Measurements from ENCODE around the gene NELFCD.
A peak's percentile ranks its signal among the peaks of the same experiment; 100 is the strongest.

The NELFCD gene

DNA sequence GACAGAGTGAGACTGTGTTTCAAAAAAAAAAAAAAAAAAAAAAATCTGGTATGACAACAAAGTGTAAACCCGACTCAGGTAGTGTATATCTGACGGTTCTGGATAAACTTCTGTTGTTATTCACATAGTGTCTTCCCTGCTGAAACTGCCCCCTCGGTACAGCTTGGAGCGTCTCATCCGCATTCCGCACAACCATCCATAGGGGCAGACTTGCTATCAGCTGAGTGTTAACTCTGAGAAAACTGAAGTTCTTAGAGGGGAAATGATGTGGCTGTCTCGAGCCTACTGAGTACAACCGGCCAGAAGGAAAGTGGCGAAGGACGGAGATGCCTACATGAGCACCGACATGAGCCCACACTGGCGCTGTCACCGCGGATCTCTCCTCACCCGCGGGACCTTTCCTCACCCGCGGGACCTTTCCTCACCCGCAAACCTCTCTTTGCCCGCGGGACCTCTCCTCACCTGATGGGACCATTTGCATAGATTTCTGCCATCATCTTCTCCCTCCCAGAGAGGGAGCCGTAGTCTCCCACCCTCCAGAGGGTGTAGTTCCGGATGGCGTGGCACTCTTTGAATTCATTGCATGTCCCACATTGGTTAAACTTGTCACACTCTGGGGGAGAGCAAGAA is 16.2 kb downstream of the NELFCD start:
- Histone ChIP-seq H3K27ac (ENCODE audit: low read length) (no peak overlapping the region), H3K9me3 (ENCODE audit: control insufficient read depth in 1 of 2, low read length in 2 of 2) (no peaks in the 10 kb centered on the region), H3K27me3 (ENCODE audit: low read depth, low read length) (no peaks in the 10 kb centered on the region), H3K4me3 (ENCODE audit: low read depth in 1 of 2, low read length in 2 of 2) (no peak overlapping the region), H3K4me1 (ENCODE audit: control insufficient read depth in 1 of 2, insufficient read depth in 2 of 2, low read length in 2 of 2) (no peaks in the 10 kb centered on the region), H3K36me3 (ENCODE audit: control insufficient read depth in 1 of 2, insufficient read depth in 2 of 2, low read length in 2 of 2) (peaks cover 35 to 85% of the 10 kb centered on the region in 2 donors)

GRCh38 chr20:58998656-58999055 is 17.6 kb downstream of the NELFCD start:
- H3K9me3 ChIP-seq (ENCODE audit: control insufficient read depth in 1 of 2, low read length in 2 of 2), result no peaks in the 10 kb centered on the region
- H3K4me3 ChIP-seq (ENCODE audit: low read depth in 1 of 2, low read length in 2 of 2), result no peak overlapping the region
- H3K27ac ChIP-seq (ENCODE audit: low read length), result no peak overlapping the region
- H3K36me3 ChIP-seq (ENCODE audit: control insufficient read depth in 1 of 2, insufficient read depth in 2 of 2, low read length in 2 of 2), result peaks cover 36 to 77% of the 10 kb centered on the region in 2 donors
- H3K4me1 ChIP-seq (ENCODE audit: control insufficient read depth in 1 of 2, insufficient read depth in 2 of 2, low read length in 2 of 2), result peaks cover 0 to 7% of the 10 kb centered on the region in 2 donors
- H3K27me3 ChIP-seq (ENCODE audit: low read depth, low read length), result no peaks in the 10 kb centered on the region

DNA sequence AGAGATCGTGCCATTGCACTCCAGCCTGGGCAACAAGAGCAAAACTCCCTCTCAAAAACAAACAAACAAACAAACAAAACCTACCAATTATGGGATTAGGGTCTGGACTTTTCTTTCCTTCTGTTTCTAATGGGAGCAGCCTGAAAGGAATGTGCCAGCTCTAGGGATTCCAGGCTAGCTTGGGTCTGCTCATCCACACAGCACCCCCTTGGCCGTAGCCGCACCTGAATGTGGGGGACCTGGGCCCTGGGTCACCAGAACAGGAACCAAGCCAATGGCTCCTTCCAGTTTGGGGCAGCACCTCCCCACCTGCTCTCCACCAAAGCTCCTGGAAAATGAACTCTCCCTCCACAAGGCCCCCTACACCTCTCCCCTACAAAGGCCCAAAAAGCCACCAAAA is 19.3 kb downstream of the NELFCD start:
- H3K27me3 ChIP-seq (ENCODE audit: low read depth, low read length), result no peaks in the 10 kb centered on the region
- peaks cover 25 to 65% of the 10 kb centered on the region in 2 donors for H3K36me3 ChIP-seq (ENCODE audit: control insufficient read depth in 1 of 2, insufficient read depth in 2 of 2, low read length in 2 of 2)
- no peak overlapping the region for H3K4me3 ChIP-seq (ENCODE audit: low read depth in 1 of 2, low read length in 2 of 2)
- no peaks in the 10 kb centered on the region for H3K9me3 ChIP-seq (ENCODE audit: control insufficient read depth in 1 of 2, low read length in 2 of 2)
- H3K4me1 ChIP-seq (ENCODE audit: control insufficient read depth in 1 of 2, insufficient read depth in 2 of 2, low read length in 2 of 2), result peaks cover 10 to 23% of the 10 kb centered on the region in 2 donors
- H3K27ac ChIP-seq (ENCODE audit: low read length), result no peak overlapping the region

DNA sequence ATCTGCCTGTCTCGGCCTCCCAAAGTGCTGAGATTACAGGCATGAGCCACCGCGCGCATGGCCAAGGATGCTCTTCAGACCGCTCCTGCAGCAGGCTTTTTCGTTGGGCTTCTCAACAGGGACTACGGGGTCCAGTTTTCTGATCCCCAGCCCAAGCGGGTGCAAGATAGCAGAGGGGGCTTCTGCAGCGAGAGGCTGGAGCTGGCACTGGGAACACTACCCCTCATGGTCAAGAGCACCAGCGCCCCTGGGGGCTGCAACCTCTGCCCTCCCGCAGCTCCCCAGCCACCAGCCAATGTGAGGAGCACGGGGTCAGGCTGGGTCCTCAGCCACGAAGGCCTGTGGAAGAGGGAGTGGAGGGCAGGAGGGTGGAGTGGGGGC is 20.0 kb downstream of the NELFCD start:
- Histone ChIP-seq H3K27ac (ENCODE audit: low read length) (no peak overlapping the region), H3K36me3 (ENCODE audit: control insufficient read depth in 1 of 2, insufficient read depth in 2 of 2, low read length in 2 of 2) (peaks cover 17 to 57% of the 10 kb centered on the region in 2 donors), H3K27me3 (ENCODE audit: low read depth, low read length) (no peaks in the 10 kb centered on the region), H3K9me3 (ENCODE audit: control insufficient read depth in 1 of 2, low read length in 2 of 2) (no peaks in the 10 kb centered on the region), H3K4me3 (ENCODE audit: low read depth in 1 of 2, low read length in 2 of 2) (no peak overlapping the region), H3K4me1 (ENCODE audit: control insufficient read depth in 1 of 2, insufficient read depth in 2 of 2, low read length in 2 of 2) (peaks cover 13 to 30% of the 10 kb centered on the region in 2 donors)

DNA sequence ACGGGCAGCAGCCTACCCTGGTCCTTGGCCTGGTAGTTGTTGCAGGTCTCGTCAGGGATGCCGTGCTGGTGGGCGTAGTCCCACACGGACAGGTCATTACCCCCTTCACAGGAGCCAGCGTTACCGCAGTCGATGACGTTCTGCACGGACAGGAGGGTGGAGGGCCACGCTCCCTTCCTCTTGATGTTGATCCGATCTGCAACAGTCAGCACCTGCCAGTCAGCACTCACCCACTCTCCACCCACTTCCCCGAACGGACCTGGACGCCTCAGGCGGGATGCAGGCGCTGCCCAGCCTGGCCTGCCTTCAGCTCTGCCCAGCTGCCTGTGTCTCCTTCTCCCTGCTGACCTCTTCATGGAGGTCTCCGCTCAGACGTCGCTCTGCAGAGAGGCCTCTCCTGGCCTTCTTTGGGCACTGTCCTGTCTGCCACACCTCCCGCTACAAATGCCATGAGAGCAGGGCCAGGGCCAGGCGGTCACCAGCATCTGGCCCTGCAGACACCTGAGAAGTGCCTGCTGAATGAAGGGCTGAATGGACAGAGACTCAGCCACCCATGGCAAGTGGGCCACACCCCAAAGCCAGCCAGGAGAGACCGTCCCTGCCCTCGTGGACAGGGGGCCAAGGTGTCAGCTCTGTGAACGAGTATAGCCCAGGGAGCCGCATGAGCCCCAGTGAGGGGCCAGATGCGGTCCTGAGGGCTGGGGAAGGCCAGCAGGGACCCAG is 20.6 kb downstream of the NELFCD start:
- Histone ChIP-seq H3K4me1 (ENCODE audit: control insufficient read depth in 1 of 2, insufficient read depth in 2 of 2, low read length in 2 of 2) (peaks cover 13 to 34% of the 10 kb centered on the region in 2 donors), H3K4me3 (ENCODE audit: low read depth in 1 of 2, low read length in 2 of 2) (no peak overlapping the region), H3K27ac (ENCODE audit: low read length) (no peak overlapping the region), H3K36me3 (ENCODE audit: control insufficient read depth in 1 of 2, insufficient read depth in 2 of 2, low read length in 2 of 2) (peaks cover 14 to 52% of the 10 kb centered on the region in 2 donors), H3K9me3 (ENCODE audit: control insufficient read depth in 1 of 2, low read length in 2 of 2) (no peaks in the 10 kb centered on the region), H3K27me3 (ENCODE audit: low read depth, low read length) (no peaks in the 10 kb centered on the region)

GRCh38 chr20:59002388-59002787 is 21.3 kb downstream of the NELFCD start:
- H3K36me3 ChIP-seq (ENCODE audit: control insufficient read depth in 1 of 2, insufficient read depth in 2 of 2, low read length in 2 of 2), result peaks cover 13 to 44% of the 10 kb centered on the region in 2 donors
- peaks cover 13 to 34% of the 10 kb centered on the region in 2 donors for H3K4me1 ChIP-seq (ENCODE audit: control insufficient read depth in 1 of 2, insufficient read depth in 2 of 2, low read length in 2 of 2)
- no peak overlapping the region for H3K4me3 ChIP-seq (ENCODE audit: low read depth in 1 of 2, low read length in 2 of 2)

GRCh38 chr20:59002874-59003399 is 21.9 kb downstream of the NELFCD start:
- Histone ChIP-seq H3K9me3 (ENCODE audit: control insufficient read depth in 1 of 2, low read length in 2 of 2) (no peaks in the 10 kb centered on the region), H3K36me3 (ENCODE audit: control insufficient read depth in 1 of 2, insufficient read depth in 2 of 2, low read length in 2 of 2) (peaks cover 13 to 39% of the 10 kb centered on the region in 2 donors), H3K4me3 (ENCODE audit: low read depth in 1 of 2, low read length in 2 of 2) (no peak overlapping the region), H3K27me3 (ENCODE audit: low read depth, low read length) (no peaks in the 10 kb centered on the region), H3K27ac (ENCODE audit: low read length) (no peak overlapping the region), H3K4me1 (ENCODE audit: control insufficient read depth in 1 of 2, insufficient read depth in 2 of 2, low read length in 2 of 2) (peaks cover 13 to 34% of the 10 kb centered on the region in 2 donors)

More at GRCh38 chr20:59002388-59002787, 21.3 kb downstream of the NELFCD start:
- Histone ChIP-seq H3K9me3 (ENCODE audit: control insufficient read depth in 1 of 2, low read length in 2 of 2) (no peaks in the 10 kb centered on the region), H3K27me3 (ENCODE audit: low read depth, low read length) (no peaks in the 10 kb centered on the region), H3K27ac (ENCODE audit: low read length) (no peak overlapping the region)

DNA sequence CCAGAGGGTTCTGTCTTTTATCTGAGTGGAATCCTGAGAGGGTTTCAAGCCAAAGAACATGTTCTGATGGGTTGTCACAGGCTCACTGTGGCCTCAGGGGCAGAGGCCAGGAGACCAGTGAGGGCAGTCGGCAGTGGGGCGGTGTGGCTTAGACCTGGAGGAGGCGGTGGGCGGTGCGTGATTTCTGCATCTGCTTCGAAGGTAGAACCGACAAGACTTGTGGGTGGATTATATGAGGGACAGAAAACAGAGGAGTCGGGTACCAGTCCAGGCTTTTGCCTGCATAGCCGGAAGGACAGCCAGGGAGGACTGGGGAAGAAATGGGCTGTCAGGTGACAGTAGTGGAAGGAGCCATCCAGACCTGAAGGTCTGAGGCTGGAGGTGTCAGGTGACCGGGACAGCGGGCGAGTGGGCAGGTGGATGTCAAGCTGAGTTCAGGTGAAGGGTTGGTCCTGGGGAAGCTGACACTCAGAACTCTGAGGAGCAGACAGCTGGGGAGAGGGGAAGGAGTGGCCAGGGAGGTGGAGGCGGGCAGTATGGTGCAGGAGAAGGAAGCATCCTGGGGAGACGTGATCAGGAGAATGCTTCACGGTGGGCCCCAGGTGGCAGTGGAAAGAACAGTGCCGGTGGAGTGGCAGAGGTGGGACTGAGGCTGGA is 22.9 kb downstream of the NELFCD start:
- Histone ChIP-seq H3K4me3 (ENCODE audit: low read depth in 1 of 2, low read length in 2 of 2) (peak overlapping the region in 1 of 2 donors; percentile 77), H3K27me3 (ENCODE audit: low read depth, low read length) (no peaks in the 10 kb centered on the region), H3K27ac (ENCODE audit: low read length) (no peak overlapping the region), H3K4me1 (ENCODE audit: control insufficient read depth in 1 of 2, insufficient read depth in 2 of 2, low read length in 2 of 2) (peaks cover 13 to 34% of the 10 kb centered on the region in 2 donors), H3K36me3 (ENCODE audit: control insufficient read depth in 1 of 2, insufficient read depth in 2 of 2, low read length in 2 of 2) (peaks cover 13 to 34% of the 10 kb centered on the region in 2 donors), H3K9me3 (ENCODE audit: control insufficient read depth in 1 of 2, low read length in 2 of 2) (no peaks in the 10 kb centered on the region)

- H3K4me3 ChIP-seq (ENCODE audit: low read depth in 1 of 2, low read length in 2 of 2), result peak overlapping the region in 1 of 2 donors; percentile 77
- no peaks in the 10 kb centered on the region for H3K27me3 ChIP-seq (ENCODE audit: low read depth, low read length)
- H3K9me3 ChIP-seq (ENCODE audit: control insufficient read depth in 1 of 2, low read length in 2 of 2), result no peaks in the 10 kb centered on the region
- H3K4me1 ChIP-seq (ENCODE audit: control insufficient read depth in 1 of 2, insufficient read depth in 2 of 2, low read length in 2 of 2), result peaks cover 13 to 34% of the 10 kb centered on the region in 2 donors
- H3K27ac ChIP-seq (ENCODE audit: low read length), result no peak overlapping the region
- H3K36me3 ChIP-seq (ENCODE audit: control insufficient read depth in 1 of 2, insufficient read depth in 2 of 2, low read length in 2 of 2), result peaks cover 13 to 29% of the 10 kb centered on the region in 2 donors
These were observed 23.4 kb downstream of the NELFCD start for GRCh38 chr20:59004493-59004762.

- Histone ChIP-seq H3K36me3 (ENCODE audit: control insufficient read depth in 1 of 2, insufficient read depth in 2 of 2, low read length in 2 of 2) (peaks cover 13 to 27% of the 10 kb centered on the region in 2 donors), H3K4me3 (ENCODE audit: low read depth in 1 of 2, low read length in 2 of 2) (peak overlapping the region; percentile 74 to 77), H3K27me3 (ENCODE audit: low read depth, low read length) (no peaks in the 10 kb centered on the region), H3K27ac (ENCODE audit: low read length) (peak overlapping the region; percentile 80), H3K4me1 (ENCODE audit: control insufficient read depth in 1 of 2, insufficient read depth in 2 of 2, low read length in 2 of 2) (peaks cover 13 to 34% of the 10 kb centered on the region in 2 donors), H3K9me3 (ENCODE audit: control insufficient read depth in 1 of 2, low read length in 2 of 2) (no peaks in the 10 kb centered on the region)
These were observed 23.9 kb downstream of the NELFCD start for GRCh38 chr20:59004763-59005522.

Data from muscle layer of duodenum (tissue), 2 donors.